SW 1271 (cell line): Measurements from ENCODE around the gene VWA8.
"Not testable (repeated sequence)": the region's sequence is repeated elsewhere in the genome, so short reads cannot be mapped to it uniquely, and the experiment has no call there.

Experiments used
- DNase-seq, 2 experiments: peaks; one replicate each; lab custom pipeline; 2025; lab: John Stamatoyannopoulos, UW

Gene VWA8

DNA sequence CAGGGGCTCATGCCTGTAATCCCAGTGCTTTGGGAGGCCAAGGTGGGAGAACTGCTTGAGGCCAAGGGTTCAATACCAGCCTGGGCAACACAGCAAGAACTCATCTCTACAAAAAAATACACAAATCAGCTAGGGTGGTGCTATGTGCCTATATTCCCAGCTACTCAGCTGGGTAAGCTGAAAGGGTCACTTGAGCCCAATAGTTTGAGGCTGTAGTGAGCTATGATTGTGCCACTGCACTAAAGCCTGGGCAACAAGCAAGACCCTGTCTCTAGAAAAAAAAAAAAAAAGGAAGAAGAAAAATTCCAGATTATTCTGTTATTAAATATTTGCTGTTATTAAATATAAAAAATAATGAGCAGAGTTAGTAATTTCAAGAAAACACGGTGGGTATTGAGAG, 372.5 kb downstream of the VWA8 start:
- no peak for DNase-seq

DNA sequence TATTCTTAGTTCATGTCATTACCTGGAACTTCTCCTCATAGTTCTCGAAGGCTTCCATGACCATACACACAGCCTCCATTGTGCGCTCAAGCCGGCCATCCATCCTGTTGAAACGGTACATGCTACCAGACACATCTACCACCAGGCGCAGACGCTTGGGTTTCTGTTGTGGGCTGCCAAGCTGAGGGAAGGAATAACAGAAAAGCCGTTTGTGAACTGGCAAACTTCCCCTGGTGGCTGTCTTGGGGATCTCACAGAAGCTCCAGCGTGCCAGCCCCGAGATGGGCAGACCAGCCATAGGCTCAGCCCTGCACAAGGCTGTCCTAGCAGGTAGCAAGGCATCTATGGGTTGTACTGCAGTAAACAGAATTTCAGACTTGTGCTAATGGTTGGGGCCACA, 373.4 kb downstream of the VWA8 start:
- no peak for DNase-seq

DNA sequence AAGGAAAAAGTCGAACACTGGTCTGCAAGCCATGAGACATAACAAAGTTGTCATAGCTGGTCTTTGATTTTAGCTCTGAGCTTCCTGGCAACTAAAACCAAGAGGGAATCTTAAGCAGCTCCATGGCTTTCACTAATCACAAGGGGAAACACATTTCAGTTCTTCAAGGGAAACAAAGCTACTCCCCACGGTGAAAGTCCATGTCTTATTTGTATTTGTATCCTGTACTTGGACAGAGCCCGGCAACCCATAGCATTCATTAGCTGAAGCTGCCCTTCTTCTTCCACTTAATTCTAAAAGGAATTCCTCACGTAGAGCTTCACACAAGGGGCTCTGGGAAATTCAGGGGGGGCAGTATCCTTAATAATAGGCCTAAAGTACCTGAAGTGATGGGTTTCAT, 374.7 kb downstream of the VWA8 start:
- DNase-seq: no peak

DNA sequence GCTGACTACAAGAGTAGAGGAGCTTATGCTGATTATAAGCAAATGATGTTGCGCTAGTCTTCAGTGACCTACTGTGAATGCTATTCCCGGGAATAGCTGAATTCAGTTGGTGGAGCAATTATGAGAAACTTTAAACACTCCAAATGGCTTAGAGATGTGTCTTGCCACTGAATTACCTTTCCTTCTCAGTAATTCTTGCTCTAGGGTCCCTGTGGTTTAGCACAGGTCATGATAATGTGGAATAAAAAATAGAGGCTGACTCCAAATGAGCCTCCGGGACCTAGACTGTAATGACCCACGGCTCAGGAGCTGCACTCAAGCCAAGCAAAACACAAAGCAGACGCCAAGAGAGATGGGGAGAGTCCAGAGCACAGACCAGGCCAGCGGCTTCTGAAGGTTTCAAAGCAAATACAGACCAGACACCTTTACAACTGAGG, 378.9 kb downstream of the VWA8 start:
- DNase-seq: no peak

DNA sequence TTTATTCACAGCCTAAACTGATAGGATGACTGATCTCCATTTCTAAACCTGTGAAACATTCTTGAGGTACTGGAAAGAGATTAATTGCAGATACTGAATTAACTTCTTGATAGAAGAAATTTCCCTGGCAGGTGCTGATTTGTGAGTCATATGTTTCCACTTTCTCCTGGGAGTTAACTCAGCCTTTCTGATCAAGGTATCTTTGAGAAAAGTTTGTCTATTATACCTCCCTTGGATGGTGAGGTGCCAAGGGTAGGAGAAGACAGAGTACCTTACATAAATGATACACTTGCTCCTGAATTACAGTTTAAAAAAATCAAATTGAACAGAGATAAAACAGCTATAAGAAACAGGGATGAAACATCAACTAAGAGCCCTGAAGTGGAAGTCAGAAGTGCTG, 380.6 kb downstream of the VWA8 start:
- DNase-seq: no peak

DNA sequence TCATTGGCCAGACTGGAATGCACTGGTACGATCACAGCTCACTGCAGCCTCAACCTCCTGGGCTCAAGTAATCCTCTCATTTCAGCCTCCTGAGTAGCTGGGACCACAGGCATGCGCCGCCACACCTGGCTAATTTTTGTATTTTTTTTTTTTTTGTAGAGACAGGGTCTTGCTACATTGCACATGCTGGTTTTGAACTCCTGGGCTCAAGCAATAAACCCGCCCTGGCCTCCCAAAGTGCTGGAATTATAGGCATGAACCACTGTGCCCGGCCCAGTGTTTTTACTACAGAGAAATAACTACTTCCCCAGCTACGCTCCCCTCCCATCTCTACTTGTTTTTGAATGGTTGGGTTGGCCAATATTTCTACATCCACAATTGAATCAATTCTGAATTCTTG, 381.0 kb downstream of the VWA8 start:
- DNase-seq: no peak

DNA sequence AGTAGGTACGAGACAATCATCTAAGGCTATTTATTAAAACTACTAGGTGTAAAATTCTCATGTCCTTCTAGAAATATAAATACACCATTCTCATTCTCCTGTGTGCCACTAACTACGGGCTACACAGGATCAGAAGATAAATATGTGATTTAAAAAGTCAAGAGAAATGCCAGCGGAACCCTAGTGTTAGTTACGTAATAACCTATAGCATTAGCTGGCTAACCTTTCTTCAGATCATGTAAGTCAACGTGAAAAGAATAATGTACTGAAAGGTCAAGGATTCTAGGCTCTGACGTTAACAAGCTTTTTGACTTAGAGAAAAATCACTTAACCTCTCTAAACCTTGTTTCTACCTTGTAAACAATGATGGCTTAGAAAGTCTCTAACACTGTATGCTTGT, 381.7 kb downstream of the VWA8 start:
- DNase-seq: no peak

DNA sequence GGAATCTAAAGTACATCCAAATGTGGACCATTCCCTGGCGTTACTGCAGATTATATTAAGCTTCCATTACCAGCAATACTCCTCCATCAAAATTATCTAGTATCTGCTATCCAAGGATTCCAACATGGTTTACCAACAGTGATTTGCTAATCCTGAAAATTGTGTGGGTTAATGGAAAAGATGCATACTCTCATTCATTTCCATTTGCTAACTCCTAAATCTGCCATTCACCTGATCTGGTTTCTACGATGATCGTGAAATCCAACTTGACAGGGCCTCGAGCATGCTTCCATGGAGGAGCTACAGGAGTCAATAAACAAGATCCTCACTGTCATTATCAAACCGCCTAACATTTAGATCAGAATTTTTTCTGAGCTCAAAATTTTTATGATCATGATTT, 382.5 kb downstream of the VWA8 start:
- no peak for DNase-seq

DNA sequence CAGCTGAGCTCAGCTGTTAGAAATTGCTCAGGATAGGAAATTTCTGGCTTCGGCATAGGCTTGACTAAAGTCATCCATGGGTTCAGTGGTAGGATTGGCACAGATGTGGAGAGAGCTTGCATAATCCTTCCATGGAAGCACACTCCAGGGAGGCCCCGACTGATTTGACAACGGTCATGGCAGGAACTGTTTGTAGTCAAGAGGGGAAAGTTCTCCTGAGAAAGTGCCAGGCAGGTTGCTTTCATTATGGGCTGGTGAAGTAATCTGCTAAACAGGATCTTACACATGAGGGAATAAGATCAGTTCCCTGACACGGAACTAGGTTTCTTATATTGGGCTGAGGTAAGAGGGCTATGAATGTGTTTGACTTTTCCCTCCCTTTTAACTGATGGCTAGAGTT, 383.5 kb downstream of the VWA8 start:
- no peak for DNase-seq

DNA sequence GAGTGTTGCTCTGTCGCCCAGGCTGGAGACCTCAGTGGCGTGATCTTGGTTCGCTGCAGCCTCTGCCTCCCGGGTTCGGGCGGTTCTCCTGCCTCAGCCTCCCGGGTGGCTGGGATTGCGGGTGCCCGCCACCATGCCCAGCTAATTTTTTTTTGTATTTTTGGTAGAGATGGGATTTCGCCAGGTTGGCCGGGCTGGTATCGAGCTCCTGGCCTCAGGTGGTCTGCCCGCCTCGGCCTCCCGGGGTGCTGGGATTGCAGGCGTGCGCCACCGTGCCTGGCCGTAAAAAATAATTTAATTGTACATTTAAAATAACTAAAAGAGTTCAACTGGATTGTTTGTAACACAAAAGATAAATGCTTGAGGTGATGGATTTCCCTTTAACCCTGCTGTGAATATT, 387.3 kb downstream of the VWA8 start:
- DNase-seq: not testable (repeated sequence)

DNA sequence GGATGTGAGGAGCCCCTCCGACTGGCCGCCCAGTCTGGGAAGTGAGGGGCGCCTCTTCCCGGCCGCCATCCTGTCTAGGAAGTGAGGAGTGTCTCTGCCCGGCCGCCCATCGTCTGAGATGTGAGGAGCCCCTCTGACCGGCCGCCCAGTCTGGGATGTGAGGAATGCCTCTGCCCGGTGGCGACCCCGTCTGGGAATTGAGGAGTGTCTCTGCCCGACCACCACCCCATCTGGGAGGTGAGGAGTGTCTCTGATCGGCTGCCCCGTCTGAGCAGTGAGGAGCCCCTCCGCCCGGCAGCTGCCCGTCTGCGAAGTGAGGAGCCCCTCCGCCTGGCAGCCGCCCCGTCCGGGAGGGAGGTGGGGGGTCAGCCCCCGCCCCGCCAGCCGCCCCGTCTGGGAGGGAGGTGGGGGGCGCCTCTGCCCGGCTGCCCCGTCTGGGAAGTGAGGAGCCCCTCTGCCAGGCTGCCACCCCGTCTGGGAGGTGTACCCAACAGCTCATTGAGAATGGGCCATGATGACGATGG, 389.0 kb downstream of the VWA8 start:
- DNase-seq: not testable (repeated sequence)

DNA sequence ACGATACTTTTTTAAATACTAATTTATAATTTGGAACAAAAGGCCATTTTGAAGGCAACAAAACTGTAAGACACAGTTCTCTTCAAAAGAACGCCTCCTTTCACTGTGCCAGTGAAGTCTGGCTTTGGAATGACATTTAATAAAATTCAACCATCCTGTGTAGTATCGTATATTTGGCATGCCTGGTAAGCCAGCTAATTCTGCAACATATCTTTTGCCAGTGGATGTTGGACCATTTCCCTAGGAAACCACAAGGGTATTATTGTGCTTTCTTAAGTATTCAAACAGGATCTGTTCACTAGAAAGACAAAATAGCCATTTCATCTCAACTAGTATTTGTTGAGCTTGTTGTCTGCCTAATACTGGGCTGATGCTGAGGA, 391.9 kb downstream of the VWA8 start:
- no peak for DNase-seq

DNA sequence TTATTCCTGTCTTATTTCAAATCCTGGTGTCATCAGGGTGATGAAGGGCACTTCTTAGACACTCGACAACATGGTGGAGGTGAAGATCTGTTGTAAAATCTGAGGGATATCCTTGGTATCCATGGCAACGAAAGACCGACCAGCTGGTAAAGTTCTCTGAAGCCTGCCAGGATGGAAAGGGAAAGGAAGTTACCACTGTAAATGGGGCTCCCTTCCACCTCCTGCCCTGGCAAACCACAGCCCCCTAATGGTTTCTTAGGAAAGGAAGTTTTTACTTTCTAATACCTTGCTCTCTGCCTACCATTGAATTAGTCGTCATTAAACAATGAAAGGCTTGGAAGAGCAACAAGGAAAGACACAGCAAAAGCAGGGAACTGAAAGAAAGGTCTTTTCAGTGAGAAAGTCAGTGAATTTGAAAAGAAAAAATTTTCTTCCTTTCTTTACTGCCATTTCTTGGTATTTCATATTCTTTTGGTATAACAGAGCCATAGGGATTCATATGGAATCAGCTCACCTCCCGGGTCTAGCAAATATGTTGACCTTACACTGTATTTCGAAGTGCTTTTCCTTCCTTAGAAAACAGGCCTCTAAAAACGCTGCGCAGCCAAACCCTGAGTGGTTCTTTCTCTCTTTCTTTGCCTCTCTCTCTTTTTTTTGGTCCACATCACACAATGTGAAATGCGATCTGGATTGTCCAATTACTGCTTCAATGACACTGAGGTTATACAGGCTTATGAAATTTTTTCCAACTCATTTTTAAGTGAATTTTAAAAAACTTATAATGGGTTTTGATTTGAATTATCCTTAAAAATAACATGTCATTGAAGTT, 392.6 kb downstream of the VWA8 start:
- no peak for DNase-seq

DNA sequence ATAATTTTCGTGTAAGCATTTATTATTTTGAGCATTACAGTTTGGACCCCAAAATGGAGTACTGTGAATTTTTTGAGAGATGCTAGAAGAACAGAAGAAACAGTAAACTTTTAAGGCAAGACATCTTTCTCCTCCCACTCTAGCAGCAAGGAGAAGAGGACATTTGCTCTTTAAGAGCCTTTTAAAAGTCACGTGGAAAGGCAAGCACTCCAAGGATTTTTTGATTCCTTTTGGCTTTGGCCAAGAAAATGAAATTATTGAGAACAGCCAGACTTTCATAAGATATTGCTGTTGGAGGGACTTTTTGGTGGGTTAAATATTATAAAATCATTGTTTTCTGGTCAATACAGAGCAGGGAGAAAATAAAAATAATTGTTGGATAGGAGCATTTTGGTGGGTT, 393.5 kb downstream of the VWA8 start:
- no peak for DNase-seq

DNA sequence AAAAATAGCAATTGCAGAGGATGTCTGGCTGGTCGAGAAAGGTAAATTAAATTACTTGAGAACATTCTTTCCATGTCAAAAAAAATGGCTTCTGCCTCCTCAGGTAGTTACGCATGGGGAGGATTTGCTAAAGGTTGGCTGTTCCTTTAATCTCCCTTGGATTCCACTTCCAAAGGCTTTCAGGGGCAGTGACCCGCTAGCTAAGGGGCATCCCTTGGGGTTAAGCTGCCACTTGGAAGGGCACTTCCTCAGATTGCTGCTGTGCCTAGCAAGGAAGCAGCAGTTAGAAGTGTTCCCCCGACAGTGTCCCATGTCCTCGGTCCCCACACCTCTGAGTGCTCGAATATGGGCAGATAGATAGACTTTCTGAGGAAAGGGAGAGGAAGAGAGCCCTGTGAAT, 395.1 kb downstream of the VWA8 start:
- DNase-seq: no peak

DNA sequence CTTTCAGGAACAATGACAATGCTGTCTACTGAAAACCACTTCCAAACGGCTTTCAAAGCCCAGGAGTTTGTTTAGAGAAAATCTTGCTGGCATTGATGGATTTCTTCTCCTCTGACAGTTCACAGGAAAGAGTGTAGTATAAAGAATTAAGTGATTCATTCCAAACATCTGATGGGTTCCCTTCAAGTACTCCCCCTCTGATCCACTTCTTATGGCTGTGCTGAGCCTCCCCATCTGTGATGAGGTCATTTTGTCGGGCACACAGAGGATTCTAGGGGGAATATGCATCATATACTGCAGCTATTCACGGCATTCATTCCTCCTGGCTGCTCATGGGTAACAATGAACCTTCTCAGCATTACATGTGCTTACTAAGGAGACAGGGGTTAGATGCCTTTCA, 395.7 kb downstream of the VWA8 start:
- no peak for DNase-seq

DNA sequence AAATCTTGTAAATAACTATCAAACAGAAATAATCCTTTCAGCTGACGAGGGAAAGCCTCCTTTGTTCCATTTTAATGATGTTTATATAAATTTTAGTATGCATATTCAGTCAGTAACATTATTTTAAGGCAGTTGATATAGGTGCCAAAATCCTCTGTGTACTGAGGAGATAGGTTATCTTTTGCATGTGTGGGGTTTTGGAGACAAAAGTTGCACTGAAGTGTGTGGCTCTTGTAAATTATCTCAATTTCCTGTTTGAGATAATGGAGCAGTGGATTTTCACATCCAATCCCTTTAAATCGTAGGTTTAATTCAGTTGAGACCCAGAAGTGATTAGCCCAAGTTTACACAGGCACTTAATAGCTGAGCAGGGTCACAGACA, 396.9 kb downstream of the VWA8 start:
- no peak for DNase-seq

DNA sequence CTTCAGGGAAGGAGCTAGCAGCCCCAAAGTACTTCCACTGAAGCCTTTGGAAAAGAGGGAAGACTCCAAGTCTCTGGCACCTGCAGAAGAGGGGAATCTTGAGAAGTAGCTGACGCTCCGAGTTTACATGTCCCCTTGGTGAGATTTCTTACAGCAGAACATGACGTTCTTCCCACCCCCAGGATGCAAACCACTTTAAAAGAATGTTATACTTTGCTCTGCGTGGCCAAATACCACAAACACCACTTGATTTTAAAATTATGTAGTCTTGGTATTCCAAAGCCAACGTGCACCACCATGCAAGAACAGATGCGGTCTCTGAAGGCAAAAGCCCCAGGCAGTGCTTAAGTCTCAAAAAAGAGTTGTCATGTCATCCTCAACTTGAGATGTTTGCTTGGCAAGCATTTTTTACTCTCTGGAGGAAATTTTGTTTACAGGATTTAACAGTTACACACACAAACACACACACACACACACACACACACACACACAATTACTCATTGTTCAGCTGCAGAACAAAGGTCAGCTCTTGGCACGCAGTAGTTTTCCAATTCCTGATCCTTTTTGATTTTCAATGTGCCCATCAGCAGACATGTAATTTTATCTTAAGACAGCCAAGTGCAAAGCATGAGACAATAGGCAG, 397.4 kb downstream of the VWA8 start:
- DNase-seq: no peak

DNA sequence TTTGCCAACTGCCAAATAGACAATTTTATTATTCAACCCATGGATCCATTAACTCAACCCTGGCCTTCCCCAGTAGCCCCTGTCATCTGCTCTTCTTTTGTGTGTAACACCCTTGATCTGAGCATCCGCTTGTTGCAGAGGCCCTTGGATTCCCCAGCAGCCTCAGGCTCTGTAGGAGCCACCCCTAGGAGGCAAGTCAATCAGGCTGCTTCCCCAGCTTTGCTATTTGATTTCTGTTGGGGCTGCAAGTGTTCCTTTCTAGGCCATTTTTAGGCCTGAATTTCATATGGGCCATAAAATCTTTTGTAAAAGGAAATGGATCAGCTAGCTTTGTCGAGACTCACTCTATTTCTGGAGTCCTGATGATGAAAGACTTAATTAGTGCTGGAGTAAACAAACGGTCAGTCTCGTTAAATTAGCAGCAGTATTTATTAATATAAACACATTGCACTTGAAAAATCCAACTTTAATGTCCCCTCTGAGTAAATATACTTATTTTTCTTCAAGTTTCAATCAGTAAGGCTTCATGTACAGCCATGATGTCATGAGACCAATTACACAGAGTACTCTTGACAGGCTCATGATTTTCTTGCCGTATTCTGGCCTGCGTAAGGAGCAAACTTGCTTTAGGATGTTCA, 398.2 kb downstream of the VWA8 start:
- DNase-seq: no peak

DNA sequence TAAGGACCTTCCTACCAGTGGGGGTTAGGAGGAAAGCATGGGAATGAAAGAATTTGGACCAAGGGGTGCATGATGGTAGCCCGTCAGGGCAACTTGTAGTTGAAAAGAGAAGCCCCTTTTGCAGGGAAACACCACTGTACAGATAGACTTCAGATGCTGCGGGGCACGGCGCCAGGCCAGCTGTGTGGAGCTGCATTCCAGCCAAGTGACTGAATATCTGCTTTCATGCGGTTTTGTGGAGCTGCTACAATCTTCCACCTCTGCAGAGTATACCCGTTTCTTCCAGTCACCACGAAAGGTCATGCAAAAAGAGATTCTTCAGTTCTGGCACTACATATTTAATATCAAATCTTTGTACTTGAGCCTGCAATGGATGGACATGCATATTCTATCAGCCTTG, 398.8 kb downstream of the VWA8 start:
- no peak for DNase-seq

DNA sequence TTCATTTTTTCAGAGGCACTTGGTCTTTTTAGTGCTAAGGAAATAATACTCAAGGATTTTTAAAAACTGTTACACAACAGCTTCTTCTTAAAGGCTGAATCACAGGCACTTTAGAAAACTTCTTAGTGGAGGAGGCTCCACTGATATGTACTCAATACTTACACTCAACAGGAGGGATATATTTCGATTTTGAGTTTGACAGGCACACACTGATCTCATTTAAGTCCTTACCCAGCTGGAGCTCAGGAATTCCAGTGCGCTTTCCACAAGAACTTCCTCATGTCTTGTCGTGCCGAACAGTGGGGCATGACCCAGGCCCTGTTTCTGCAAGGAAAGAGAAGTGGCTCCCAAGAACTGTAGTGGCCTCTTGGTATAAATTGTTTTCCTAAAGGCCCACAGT, 399.7 kb downstream of the VWA8 start:
- DNase-seq: no peak

DNA sequence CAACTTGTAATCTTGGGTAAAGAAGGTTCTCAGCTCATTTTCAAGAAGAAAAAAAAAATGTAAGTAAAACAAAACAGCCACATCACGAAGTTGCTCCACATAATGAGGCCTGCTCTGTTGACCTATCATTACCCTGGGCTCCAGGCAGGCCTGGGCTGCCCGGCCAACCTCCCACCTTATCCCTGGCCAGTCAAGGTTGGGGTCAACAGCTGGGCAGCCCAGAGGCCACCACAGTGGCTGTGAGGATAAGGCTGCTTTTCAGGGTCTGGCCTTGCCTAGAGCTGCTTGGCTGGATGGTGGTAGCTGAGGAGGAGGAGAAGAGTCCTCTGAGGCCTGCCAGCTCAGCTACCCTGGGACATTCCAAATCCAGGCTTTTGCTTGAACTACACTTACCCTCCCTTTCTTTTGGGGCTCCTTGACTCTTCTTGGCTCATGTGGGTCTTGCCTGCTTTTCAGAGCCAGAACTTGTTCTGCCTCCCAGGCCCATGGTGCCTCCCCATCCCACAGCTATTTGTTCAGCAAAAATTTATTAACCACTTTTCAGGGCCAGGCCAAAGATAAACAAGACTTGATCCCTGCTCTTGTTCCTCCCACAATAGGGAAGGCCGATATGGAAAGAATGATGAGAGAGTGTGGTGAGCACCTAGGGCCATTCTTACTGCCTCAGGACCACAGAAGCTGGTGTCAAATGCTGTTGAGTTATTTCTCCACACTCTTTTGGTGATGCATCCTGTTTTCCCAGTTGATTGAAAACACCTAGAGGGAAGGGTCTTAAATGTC, 401.9 kb downstream of the VWA8 start:
- no peak for DNase-seq
